ENCODE measurements around the gene ABHD16B. TPM values are rescaled to one million over a fixed set of nuclear protein-coding genes. Genes with fewer than 3 reads are reported as not detected.

The ABHD16B gene
- total and polyA plus RNA-seq, 2 of the 13 experiments (the other 11 are each of a cell fraction or from before 2014, with no cell fraction given) = not detected

DNA sequence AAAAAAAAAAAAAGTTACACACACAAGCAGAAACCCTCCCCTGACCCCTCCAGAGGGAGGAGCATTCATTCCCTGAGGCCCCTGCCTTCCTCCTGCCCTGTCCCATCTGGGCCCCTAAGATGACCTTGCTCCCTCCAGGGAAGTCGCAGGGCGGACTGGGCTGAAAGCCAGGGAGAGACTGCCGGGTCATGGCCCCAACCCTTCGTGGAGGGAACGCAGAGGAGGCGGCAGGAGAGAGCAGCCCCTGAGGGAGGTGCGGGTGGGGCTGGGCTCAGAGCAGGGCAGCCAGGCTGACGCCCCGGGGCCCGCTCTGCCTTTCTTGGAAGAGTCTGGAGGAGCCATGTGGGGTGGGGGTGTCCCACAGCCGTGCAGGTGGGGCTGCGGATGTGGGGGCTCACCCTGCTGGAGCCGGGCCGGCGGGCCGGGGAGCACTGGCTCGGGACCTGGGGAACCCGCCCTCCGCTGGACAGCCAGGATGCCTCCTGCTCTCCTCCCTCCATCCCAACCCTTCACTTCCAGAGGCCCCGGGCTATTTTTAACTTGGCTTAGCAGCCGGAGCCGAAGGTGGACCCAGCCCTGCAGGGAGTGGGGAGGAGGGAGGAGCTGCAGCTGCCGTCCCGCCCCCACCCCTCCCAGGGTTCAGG lies 15.0 kb upstream of the ABHD16B start (continued):
- TF ChIP-seq, protein P1, sequence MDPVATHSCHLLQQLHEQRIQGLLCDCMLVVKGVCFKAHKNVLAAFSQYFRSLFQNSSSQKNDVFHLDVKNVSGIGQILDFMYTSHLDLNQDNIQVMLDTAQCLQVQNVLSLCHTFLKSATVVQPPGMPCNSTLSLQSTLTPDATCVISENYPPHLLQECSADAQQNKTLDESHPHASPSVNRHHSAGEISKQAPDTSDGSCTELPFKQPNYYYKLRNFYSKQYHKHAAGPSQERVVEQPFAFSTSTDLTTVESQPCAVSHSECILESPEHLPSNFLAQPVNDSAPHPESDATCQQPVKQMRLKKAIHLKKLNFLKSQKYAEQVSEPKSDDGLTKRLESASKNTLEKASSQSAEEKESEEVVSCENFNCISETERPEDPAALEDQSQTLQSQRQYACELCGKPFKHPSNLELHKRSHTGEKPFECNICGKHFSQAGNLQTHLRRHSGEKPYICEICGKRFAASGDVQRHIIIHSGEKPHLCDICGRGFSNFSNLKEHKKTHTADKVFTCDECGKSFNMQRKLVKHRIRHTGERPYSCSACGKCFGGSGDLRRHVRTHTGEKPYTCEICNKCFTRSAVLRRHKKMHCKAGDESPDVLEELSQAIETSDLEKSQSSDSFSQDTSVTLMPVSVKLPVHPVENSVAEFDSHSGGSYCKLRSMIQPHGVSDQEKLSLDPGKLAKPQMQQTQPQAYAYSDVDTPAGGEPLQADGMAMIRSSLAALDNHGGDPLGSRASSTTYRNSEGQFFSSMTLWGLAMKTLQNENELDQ (CRISPR knock-in tag; IDR thresholded peaks at IDR 0.05; ENCODE audit: borderline replicate concordance) = no peak
- TF ChIP-seq, protein P2, sequence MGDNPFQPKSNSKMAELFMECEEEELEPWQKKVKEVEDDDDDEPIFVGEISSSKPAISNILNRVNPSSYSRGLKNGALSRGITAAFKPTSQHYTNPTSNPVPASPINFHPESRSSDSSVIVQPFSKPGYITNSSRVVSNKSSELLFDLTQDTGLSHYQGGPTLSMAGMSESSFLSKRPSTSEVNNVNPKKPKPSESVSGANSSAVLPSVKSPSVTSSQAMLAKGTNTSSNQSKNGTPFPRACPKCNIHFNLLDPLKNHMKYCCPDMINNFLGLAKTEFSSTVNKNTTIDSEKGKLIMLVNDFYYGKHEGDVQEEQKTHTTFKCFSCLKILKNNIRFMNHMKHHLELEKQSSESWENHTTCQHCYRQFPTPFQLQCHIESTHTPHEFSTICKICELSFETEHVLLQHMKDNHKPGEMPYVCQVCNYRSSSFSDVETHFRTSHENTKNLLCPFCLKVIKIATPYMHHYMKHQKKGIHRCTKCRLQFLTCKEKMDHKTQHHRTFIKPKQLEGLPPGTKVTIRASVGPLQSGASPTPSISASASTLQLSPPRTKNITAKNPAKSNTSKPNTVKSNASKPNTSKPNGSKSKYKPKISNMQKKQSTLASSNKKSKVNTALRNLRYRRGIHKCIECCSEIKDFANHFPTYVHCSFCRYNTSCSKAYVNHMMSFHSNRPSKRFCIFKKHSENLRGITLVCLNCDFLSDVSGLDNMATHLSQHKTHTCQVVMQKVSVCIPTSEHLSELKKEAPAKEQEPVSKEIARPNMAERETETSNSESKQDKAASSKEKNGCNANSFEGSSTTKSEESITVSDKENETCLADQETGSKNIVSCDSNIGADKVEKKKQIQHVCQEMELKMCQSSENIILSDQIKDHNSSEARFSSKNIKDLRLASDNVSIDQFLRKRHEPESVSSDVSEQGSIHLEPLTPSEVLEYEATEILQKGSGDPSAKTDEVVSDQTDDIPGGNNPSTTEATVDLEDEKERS (CRISPR knock-in tag; IDR thresholded peaks at IDR 0.05) = 0 out of 2 replicates have a peak, but pooled peaks have one; percentile 44
- no peak for TF ChIP-seq ZBTB8A (CRISPR knock-in tag; IDR thresholded peaks at IDR 0.05; ENCODE audit: borderline replicate concordance, low read depth)
- TF ChIP-seq NFYB (CRISPR knock-in tag; IDR thresholded peaks at IDR 0.05) = no peak
- TF ChIP-seq, protein P3, sequence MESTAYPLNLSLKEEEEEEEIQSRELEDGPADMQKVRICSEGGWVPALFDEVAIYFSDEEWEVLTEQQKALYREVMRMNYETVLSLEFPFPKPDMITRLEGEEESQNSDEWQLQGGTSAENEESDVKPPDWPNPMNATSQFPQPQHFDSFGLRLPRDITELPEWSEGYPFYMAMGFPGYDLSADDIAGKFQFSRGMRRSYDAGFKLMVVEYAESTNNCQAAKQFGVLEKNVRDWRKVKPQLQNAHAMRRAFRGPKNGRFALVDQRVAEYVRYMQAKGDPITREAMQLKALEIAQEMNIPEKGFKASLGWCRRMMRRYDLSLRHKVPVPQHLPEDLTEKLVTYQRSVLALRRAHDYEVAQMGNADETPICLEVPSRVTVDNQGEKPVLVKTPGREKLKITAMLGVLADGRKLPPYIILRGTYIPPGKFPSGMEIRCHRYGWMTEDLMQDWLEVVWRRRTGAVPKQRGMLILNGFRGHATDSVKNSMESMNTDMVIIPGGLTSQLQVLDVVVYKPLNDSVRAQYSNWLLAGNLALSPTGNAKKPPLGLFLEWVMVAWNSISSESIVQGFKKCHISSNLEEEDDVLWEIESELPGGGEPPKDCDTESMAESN (CRISPR knock-in tag; conservative IDR thresholded peaks at IDR 0.05) = no peak; the same call in 1 of the 2 replicates
- TF ChIP-seq MEIS2 (CRISPR knock-in tag; IDR thresholded peaks at IDR 0.05) = peak; percentile 13; the same call in 1 of the 2 replicates
- no peak for TF ChIP-seq ARNTL (CRISPR knock-in tag; IDR thresholded peaks at IDR 0.05)
- TF ChIP-seq SMARCC2 (IDR thresholded peaks at IDR 0.05) = no peak
- TF ChIP-seq DNMT1 (CRISPR knock-in tag; IDR thresholded peaks at IDR 0.05) = no peak
- no peak for TF ChIP-seq FOXA1 (IDR thresholded peaks at IDR 0.05)
- no peak for TF ChIP-seq FOXA1 (CRISPR knock-in tag; IDR thresholded peaks at IDR 0.05)
- TF ChIP-seq, protein P4, sequence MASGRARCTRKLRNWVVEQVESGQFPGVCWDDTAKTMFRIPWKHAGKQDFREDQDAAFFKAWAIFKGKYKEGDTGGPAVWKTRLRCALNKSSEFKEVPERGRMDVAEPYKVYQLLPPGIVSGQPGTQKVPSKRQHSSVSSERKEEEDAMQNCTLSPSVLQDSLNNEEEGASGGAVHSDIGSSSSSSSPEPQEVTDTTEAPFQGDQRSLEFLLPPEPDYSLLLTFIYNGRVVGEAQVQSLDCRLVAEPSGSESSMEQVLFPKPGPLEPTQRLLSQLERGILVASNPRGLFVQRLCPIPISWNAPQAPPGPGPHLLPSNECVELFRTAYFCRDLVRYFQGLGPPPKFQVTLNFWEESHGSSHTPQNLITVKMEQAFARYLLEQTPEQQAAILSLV (CRISPR knock-in tag; IDR thresholded peaks at IDR 0.05; ENCODE audit: borderline replicate concordance) = no peak
- TF ChIP-seq, protein P5, sequence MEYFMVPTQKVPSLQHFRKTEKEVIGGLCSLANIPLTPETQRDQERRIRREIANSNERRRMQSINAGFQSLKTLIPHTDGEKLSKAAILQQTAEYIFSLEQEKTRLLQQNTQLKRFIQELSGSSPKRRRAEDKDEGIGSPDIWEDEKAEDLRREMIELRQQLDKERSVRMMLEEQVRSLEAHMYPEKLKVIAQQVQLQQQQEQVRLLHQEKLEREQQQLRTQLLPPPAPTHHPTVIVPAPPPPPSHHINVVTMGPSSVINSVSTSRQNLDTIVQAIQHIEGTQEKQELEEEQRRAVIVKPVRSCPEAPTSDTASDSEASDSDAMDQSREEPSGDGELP (IDR thresholded peaks at IDR 0.05; ENCODE audit: borderline replicate concordance, low read depth) = peak; percentile 12; the same call in 1 of the 2 replicates
- TF ChIP-seq ZNF788 (CRISPR knock-in tag; IDR thresholded peaks at IDR 0.05; ENCODE audit: borderline replicate concordance) = peak; percentile 74; the same call in 1 of the 2 replicates
- TF ChIP-seq PTBP1 (IDR thresholded peaks at IDR 0.05; ENCODE audit: low read depth, low read length, poor library complexity, severe bottlenecking) = no peak
- TF ChIP-seq, protein P6, sequence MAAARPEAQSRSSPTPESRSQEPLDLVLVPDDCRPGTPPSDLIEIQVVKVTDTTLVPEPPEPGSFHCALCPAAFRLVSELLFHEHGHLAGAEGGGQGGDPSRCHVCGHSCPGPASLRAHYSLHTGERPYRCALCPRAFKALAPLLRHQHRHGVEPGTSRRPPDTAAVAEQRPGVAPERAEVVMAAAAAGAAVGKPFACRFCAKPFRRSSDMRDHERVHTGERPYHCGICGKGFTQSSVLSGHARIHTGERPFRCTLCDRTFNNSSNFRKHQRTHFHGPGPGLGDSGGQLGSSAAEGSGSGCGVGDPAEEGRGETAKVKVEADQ (CRISPR knock-in tag; IDR thresholded peaks at IDR 0.05; ENCODE audit: borderline replicate concordance) = no peak
- no peak for TF ChIP-seq TCF7L2 (IDR thresholded peaks at IDR 0.05; ENCODE audit: low read depth, low read length)
- no peak for TF ChIP-seq ZFP36L2 (CRISPR knock-in tag; IDR thresholded peaks at IDR 0.05)

Data from HepG2 (cell line).